T47D (cell line): ENCODE results near the gene PHPT1.
A peak's percentile ranks its signal among the peaks of the same experiment; 100 is the strongest.
"Not testable (repeated sequence)": the region's sequence is repeated elsewhere in the genome, so short reads cannot be mapped to it uniquely, and the experiment has no call there.

ENCODE experiments used
- DNase-seq, 2 experiments: peaks; one replicate each; pipeline versions ENCODE4 v3.0.0 to v3.0.0-alpha.2; 2011 to 2012; ENCODE audit warnings: low read depth in 1 of 2, low spot score in 1 of 2
- JUND ChIP-seq: IDR thresholded peaks from 2 replicates; pipeline ENCODE4 v1.6.1; 2012; ENCODE audit warnings: low read depth
- in situ Hi-C: cut with HindIII; loops from 2 replicates; pipeline ENCODE4 v1.10.0; 2016; ENCODE audit warnings: low sequenced_read_pairs, low pct_unique_long_range_greater_than_20kb

PHPT1 gene

GRCh38 chr9:136835932-136836904 is 13.0 kb upstream of the PHPT1 start:
- in situ Hi-C loops: no loop called here
- no peak for DNase-seq
- no peak for TF ChIP-seq JUND

- DNase-seq: no peak
- no peak for TF ChIP-seq JUND
- in situ Hi-C loops: no loop called here
These were observed 11.9 kb upstream of the PHPT1 start for GRCh38 chr9:136837146-136837855.

- DNase-seq, in situ Hi-C loops: not testable (repeated sequence)
These were observed 11.3 kb upstream of the PHPT1 start for GRCh38 chr9:136837856-136838277.

- in situ Hi-C loops: no loop called here
- no peak for TF ChIP-seq JUND
- peak in 1 of 2 experiments; percentile 59 for DNase-seq
These were observed 10.6 kb upstream of the PHPT1 start for GRCh38 chr9:136838314-136839228.

GRCh38 chr9:136839229-136840139 is 9.7 kb upstream of the PHPT1 start:
- in situ Hi-C loops: no loop called here
- TF ChIP-seq JUND: no peak
- DNase-seq: no peak

GRCh38 chr9:136840140-136840876 is 8.9 kb upstream of the PHPT1 start:
- in situ Hi-C loops: no loop called here
- TF ChIP-seq JUND: no peak
- no peak for DNase-seq

- in situ Hi-C loops: no loop called here
- peak in 1 of 2 experiments; percentile 76 for DNase-seq
- TF ChIP-seq JUND: no peak
These were observed 8.1 kb upstream of the PHPT1 start for GRCh38 chr9:136840877-136841645.

- in situ Hi-C loops: not testable (repeated sequence)
- DNase-seq: peak in 1 of 2 experiments; percentile 65
These were observed 7.4 kb upstream of the PHPT1 start for GRCh38 chr9:136841646-136842379.

GRCh38 chr9:136842380-136842948 is 6.7 kb upstream of the PHPT1 start, which contains the start of gene AJM1:
Gene AJM1, plus strand, starts transcription at chr9:136842478. Its CDS starts 1,937 bp downstream, at chr9:136844415.
- peak; percentile 88 to 96 for DNase-seq
- in situ Hi-C loops: not testable (repeated sequence)

GRCh38 chr9:136843159-136843800 is 5.9 kb upstream of the PHPT1 start:
- in situ Hi-C loops, DNase-seq: not testable (repeated sequence)

- DNase-seq, in situ Hi-C loops: not testable (repeated sequence)
These were observed 5.1 kb upstream of the PHPT1 start for GRCh38 chr9:136843801-136844740.
